HG03521 (cell line): ENCODE data around the gene NDST1.

Experiments
- ATAC-seq: cut with Tn5 transposase; IDR thresholded peaks from one replicate; pipeline ENCODE4 v1.9.1; 2021; ENCODE audit warnings: mild to moderate bottlenecking, moderate library complexity; ENCODE audit not compliant: unreplicated experiment

Gene NDST1

GRCh38 chr5:150601491-150602345 lies 93.8 kb downstream of the NDST1 start:
- ATAC-seq, result no peak

GRCh38 chr5:150603052-150603451 lies 95.1 kb downstream of the NDST1 start:
- ATAC-seq, result no peak

GRCh38 chr5:150603491-150603890 lies 95.6 kb downstream of the NDST1 start:
- no peak for ATAC-seq

GRCh38 chr5:150604010-150604409 lies 96.1 kb downstream of the NDST1 start:
- ATAC-seq, result no peak

- ATAC-seq, result no peak
Observed at GRCh38 chr5:150604894-150605440, 97.0 kb downstream of the NDST1 start.

- no peak for ATAC-seq
Observed at GRCh38 chr5:150605546-150605945, 97.6 kb downstream of the NDST1 start.

GRCh38 chr5:150606476-150606875 lies 98.5 kb downstream of the NDST1 start:
- no peak for ATAC-seq

- no peak for ATAC-seq
Observed at GRCh38 chr5:150607105-150607504, 99.2 kb downstream of the NDST1 start.
